ENCODE data around the gene IGFL3. TPM values are rescaled to one million over a fixed set of nuclear protein-coding genes. Genes with fewer than 3 reads are reported as not detected.
"Not testable (repeated sequence)": the region's sequence is repeated elsewhere in the genome, so short reads cannot be mapped to it uniquely, and the experiment has no call there.

Gene IGFL3
- not detected for total RNA-seq
- polyA plus RNA-seq, result not detected
- long read RNA-seq, donor 1, result 0 reads
- long read RNA-seq, donor 2, result 0 reads
- long read RNA-seq, donor 3, result 0 reads

- H3K36me3 ChIP-seq, result no peaks in the 10 kb centered on the region
- no peak for ATAC-seq
- WGBS, 2 donors, result 89 to 94% methylated on average over 5 of the region's 5 CpGs
- H3K4me1 ChIP-seq, result peaks cover 0 to 7% (median 0%) of the 10 kb centered on the region in 9 donors
- no peak within 1 kb of the TSS for H3K27ac ChIP-seq
- peaks cover 0 to 5% (median 0%) of the 10 kb centered on the region in 11 donors for H3K9me3 ChIP-seq
- DNase-seq, result no peak
- H3K4me3 ChIP-seq, result no peak within 1 kb of the TSS
- TF ChIP-seq CTCF (IDR thresholded peaks at IDR 0.05), result no peak
- H3K27me3 ChIP-seq, result peaks cover 0 to 60% (median 0%) of the 10 kb centered on the region in 7 donors
- intact Hi-C loops (cut with DNase I), result no loop called here
Measured at GRCh38 chr19:46124638-46125115, at the start of gene IGFL3. TSS of gene IGFL3 (minus strand) at chr19:46124688. CDS start at chr19:46124649, 39 bp downstream.

- peaks cover 0 to 7% (median 0%) of the 10 kb centered on the region in 11 donors for H3K9me3 ChIP-seq
- WGBS, 2 donors, result 66 to 69% methylated on average over 8 of the region's 8 CpGs
- H3K27ac ChIP-seq, result no peak overlapping the region
- DNase-seq (no peak), ATAC-seq (no peak)
- H3K4me3 ChIP-seq, result no peak overlapping the region
- no peak for TF ChIP-seq CTCF (IDR thresholded peaks at IDR 0.05)
- peaks cover 0 to 44% (median 14%) of the 10 kb centered on the region in 7 donors for H3K27me3 ChIP-seq
- H3K4me1 ChIP-seq, result no peaks in the 10 kb centered on the region
- H3K36me3 ChIP-seq, result no peaks in the 10 kb centered on the region
- intact Hi-C loops (cut with DNase I), result no loop called here
Measured at GRCh38 chr19:46173886-46174480, 49.5 kb upstream of the IGFL3 start.

- Histone ChIP-seq H3K9me3 (peaks cover 0 to 20% (median 5%) of the 10 kb centered on the region in 11 donors), H3K4me1 (no peaks in the 10 kb centered on the region), H3K27me3 (peaks cover 0 to 13% (median 4%) of the 10 kb centered on the region in 7 donors), H3K4me3 (no peak overlapping the region), H3K36me3 (no peaks in the 10 kb centered on the region), H3K27ac (no peak overlapping the region)
- DNase-seq (no peak), ATAC-seq (no peak)
- intact Hi-C loops (cut with DNase I), result no loop called here
- TF ChIP-seq CTCF (IDR thresholded peaks at IDR 0.05), result no peak
- WGBS, 2 donors, result 73 to 74% methylated on average over 3 of the region's 3 CpGs
Measured at GRCh38 chr19:46162731-46163130, 38.2 kb upstream of the IGFL3 start.

GRCh38 chr19:46161642-46162257 is 37.3 kb upstream of the IGFL3 start:
- 80 to 84% methylated on average over 2 of the region's 2 CpGs for WGBS, 2 donors
- H3K36me3 ChIP-seq; H3K4me1 ChIP-seq; H3K27ac ChIP-seq; H3K4me3 ChIP-seq; intact Hi-C loops (cut with DNase I); ATAC-seq; DNase-seq: not testable (repeated sequence)
- H3K27me3 ChIP-seq, result peaks cover 0 to 22% (median 6%) of the 10 kb centered on the region in 7 donors
- peaks cover 0 to 20% (median 5%) of the 10 kb centered on the region in 11 donors for H3K9me3 ChIP-seq
